Measurements from ENCODE around the gene SPINK1.
"Not testable (repeated sequence)": the region's sequence is repeated elsewhere in the genome, so short reads cannot be mapped to it uniquely, and the experiment has no call there.

Gene SPINK1

DNA sequence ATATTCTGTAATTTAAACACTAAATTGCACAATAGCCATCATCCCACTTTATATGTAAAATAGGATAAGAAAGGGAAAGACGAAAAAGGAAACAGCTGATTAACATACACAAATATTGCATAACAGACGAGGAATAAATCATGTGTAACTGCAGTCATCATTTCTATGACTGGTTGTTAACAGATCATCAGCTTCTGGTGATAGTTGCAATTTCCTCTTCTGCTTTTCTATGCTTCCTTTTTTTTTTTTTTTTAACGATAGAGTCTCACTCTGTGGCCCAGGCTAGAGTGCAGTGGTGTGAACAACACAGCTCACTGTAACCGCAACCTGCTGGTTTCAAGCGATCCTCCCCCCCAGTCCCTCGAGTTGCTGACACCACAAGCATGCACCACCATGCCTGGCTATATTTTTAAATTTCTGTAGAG is 26.4 kb downstream of the SPINK1 start:
- no peak for DNase-seq
- TF ChIP-seq GATA1 (IDR thresholded peaks at IDR 0.05; ENCODE audit: low read depth, low read length) (no peak), POLR2A (IDR thresholded peaks at IDR 0.05; ENCODE audit: low read length) (no peak)

- TF ChIP-seq GATA1 (IDR thresholded peaks at IDR 0.05; ENCODE audit: low read depth, low read length) (no peak), POLR2A (IDR thresholded peaks at IDR 0.05; ENCODE audit: low read length) (no peak)
- no peak for DNase-seq
Observed at GRCh38 chr5:147804334-147804733, 27.1 kb downstream of the SPINK1 start.

DNA sequence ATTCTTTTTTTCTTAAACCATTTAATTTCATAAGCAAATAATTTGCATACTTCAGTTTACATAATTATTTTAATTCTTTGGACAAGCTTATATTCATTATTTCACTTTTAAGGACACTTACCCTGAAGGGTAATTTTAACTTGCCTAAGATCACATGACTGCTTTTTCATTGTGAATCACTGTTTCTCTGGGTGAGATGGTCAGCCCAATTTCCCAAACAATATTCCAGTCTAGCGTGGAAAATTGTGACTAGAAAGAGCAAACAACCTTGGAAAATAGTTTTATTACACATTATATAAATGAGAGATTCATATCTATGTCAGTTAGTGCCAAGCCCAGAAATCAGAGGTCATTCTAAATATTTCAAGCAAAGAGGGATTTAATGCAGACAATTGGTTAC is 27.5 kb downstream of the SPINK1 start:
- DNase-seq, result no peak
- TF ChIP-seq GATA1 (IDR thresholded peaks at IDR 0.05; ENCODE audit: low read depth, low read length), result no peak
- TF ChIP-seq POLR2A (IDR thresholded peaks at IDR 0.05; ENCODE audit: low read length), result no peak

DNA sequence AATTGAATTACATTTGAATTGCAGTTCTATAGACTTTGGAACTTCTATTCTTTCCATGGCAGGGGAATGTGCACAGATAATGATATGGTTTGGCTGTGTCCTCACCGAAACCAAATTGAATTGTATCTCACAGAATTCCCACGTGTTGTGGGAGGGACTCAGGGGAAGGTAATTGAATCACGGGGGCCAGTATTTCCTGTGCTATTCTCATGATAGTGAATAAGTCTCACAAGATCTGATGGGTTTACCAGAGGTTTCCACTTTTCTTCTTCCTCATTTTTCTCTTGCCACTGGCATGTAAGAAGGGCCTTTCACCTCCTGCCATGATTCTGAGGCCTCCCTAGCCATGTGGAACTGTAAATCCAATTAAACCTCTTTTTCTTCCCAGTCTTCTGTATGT is 28.3 kb downstream of the SPINK1 start:
- DNase-seq, result not testable (repeated sequence)

GRCh38 chr5:147801461-147801860 is 30.0 kb downstream of the SPINK1 start:
- TF ChIP-seq GATA1 (IDR thresholded peaks at IDR 0.05; ENCODE audit: low read depth, low read length) (no peak), POLR2A (IDR thresholded peaks at IDR 0.05; ENCODE audit: low read length) (no peak)

GRCh38 chr5:147800491-147800890 is 31.0 kb downstream of the SPINK1 start:
- TF ChIP-seq POLR2A (IDR thresholded peaks at IDR 0.05; ENCODE audit: low read length) (no peak), GATA1 (IDR thresholded peaks at IDR 0.05; ENCODE audit: low read depth, low read length) (no peak)

More at GRCh38 chr5:147801461-147801860, 30.0 kb downstream of the SPINK1 start:
- DNase-seq, result no peak

GRCh38 chr5:147796556-147797308 is 34.7 kb downstream of the SPINK1 start:
- no peak for DNase-seq
- no peak for TF ChIP-seq GATA1 (IDR thresholded peaks at IDR 0.05; ENCODE audit: low read depth, low read length)
- no peak for TF ChIP-seq POLR2A (IDR thresholded peaks at IDR 0.05; ENCODE audit: low read length)

More at GRCh38 chr5:147800491-147800890, 31.0 kb downstream of the SPINK1 start:
- no peak for DNase-seq

DNA sequence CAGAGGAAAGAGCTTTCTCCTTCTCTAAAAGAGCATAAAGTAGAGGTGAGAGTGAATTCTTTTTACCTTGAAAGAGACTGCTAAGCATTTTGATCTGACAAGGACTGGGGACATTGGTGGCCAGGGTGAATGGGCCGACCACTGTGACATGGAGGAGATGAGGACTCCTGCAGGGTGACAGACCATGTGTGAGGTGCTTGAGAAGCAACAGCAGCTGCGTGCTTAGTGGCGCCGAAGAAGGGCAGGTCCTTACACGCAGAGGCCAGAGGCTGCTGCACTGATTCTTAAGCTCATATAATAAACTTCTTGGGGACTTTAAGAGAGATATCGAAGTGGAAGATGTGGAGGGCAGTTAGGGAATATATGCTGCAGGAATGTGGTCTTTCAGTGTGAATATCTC is 40.3 kb downstream of the SPINK1 start:
- TF ChIP-seq GATA1 (IDR thresholded peaks at IDR 0.05; ENCODE audit: low read depth, low read length) (no peak), POLR2A (IDR thresholded peaks at IDR 0.05; ENCODE audit: low read length) (no peak)

DNA sequence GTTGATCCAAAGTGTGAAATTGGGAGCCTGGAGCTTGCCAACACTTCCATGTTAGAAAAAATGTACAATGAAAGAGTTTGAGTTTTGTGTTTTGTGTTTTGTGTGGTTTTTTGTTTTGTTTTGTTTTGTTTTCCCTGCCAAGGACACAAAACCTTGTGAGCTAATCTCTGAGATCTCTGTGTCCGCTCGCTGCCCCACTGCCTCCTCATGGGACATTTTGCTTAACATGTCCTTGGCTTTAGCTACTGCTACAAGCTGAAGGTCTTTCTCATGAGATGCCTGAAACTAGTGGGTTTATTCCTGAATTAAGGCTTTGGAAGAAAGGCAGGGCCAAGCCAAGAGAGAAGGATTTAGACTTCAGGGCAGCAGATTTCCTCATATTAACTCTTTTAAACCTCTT is 41.7 kb downstream of the SPINK1 start:
- DNase-seq, result no peak
- TF ChIP-seq GATA1 (IDR thresholded peaks at IDR 0.05; ENCODE audit: low read depth, low read length) (no peak), POLR2A (IDR thresholded peaks at IDR 0.05; ENCODE audit: low read length) (no peak)

More for the DNA sequence above, 40.3 kb downstream of the SPINK1 start:
- no peak for DNase-seq

GRCh38 chr5:147788023-147788422 is 43.4 kb downstream of the SPINK1 start:
- DNase-seq, result no peak
- TF ChIP-seq GATA1 (IDR thresholded peaks at IDR 0.05; ENCODE audit: low read depth, low read length) (no peak), POLR2A (IDR thresholded peaks at IDR 0.05; ENCODE audit: low read length) (no peak)

DNA sequence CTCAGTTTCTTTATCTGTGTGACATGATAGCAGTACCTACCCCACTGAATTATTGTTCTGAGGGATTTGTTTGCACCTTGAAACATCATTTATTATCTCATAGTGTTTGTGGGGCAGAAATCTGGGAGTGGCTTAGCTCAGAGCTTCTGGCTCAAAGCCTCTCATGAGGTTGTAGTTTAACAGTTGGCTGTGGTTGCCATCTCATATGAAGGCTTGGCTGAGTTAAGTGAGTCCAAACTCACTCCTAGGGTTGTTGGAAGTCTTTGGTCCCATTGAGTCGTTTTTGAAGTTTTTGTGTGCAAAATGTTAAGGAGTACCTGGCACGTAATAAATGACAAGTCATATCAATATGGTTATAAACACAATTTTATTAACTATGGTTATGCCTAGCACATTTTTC is 45.3 kb downstream of the SPINK1 start:
- TF ChIP-seq POLR2A (IDR thresholded peaks at IDR 0.05; ENCODE audit: low read length), result no peak
- TF ChIP-seq GATA1 (IDR thresholded peaks at IDR 0.05; ENCODE audit: low read depth, low read length), result no peak
- no peak for DNase-seq

DNA sequence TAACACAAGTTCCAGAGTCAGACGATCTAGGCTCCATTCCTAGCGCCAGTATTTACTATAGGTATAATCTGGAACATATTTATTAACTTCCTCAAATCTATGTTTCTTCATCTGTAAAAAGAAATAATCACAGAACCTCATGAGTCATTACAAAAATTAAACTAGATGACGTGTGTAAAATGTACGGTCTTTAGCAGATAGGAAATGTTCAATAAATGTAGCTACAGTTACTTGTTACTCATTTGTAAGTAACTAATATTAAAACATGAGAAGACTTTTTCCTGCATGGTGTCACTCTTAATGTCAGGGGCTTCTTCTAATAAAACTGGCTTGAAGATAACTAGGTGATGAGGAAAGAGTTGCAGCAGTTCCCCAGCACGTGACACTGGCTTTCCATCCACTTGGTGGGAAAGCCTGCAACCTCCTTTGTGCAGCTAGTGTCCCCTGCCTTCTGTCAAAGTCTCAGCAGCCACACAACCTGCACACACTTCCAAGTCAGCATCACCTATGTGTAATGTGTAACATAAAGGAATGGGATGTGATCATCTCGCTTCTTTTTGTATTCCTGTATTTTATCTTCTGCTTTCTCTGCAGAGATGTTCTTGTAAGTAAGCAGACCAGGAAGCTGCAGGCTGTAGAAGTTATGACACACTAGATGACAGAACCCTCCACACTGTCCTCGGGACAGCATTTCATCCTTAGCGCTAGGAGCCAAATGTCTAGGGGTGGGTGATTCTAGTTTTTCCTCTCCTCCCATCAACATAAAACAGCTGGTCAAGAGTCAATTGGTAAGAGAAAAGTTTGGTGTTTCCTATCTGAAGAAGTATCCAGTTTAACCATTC is 47.1 kb downstream of the SPINK1 start:
- no peak for DNase-seq
- TF ChIP-seq POLR2A (IDR thresholded peaks at IDR 0.05; ENCODE audit: low read length) (no peak), GATA1 (IDR thresholded peaks at IDR 0.05; ENCODE audit: low read depth, low read length) (no peak)

DNA sequence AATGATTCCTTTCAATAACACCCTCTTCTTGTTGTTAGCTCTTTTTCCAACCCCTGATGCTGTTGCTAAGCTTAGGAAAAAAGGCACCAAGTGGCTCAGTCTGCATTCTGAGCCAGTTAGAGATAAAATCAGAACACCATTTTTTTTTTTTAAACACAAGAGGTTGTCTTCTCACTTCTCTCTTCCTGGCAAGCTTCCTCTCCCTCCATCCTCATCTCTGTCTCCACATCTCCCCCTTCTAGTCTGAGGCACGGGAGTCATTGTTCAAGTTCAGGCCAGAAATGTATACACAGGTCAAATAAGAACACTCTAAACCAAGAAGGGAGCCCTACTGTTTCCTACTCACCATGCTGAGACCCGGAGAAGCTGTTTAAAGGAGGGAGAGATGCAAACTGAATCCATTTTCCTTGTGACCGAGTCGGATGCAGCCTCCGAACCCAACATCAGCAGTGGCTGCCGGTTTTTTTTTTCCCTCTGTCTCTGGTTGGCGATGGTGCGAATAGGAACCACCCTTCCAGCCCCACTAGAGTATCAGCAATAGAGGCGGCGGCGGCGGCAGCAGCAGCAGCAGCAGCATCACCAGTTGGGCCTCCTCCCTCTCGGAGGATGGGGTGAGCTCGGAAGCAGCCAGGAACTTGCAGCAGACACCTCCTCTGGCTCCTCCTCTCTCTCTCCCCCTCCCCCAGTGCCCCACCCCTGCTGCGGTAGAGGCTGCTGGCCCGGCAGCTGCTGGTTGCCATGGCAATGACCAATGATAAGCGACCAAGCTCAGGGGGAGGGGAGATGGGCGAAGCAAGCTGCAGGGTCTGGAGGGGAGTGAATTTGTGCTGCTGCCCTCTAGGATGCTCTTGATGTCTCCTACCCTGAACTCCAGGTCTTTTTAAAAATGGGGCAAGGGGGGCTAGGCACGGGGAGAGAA is 49.1 kb downstream of the SPINK1 start, which contains the start of gene JAKMIP2:
Gene JAKMIP2, minus strand, starts transcription at position 619 of the 919 bp plus-strand sequence. CDS start 110,922 bp downstream, outside the sequence.
- DNase-seq, result peak; percentile 70 to 76
- TF ChIP-seq GATA1 (IDR thresholded peaks at IDR 0.05; ENCODE audit: low read depth, low read length) (no peak), POLR2A (IDR thresholded peaks at IDR 0.05; ENCODE audit: low read length) (peak; percentile 41)

Data from erythroblast (primary cell).